ENCODE data around the gene RUSC1. TPM values are rescaled to one million over a fixed set of nuclear protein-coding genes. Genes with fewer than 3 reads are reported as not detected.

The RUSC1 gene
- total and polyA plus RNA-seq, 2 of the 8 experiments (the other 6 are each of a cell fraction or from before 2014, with no cell fraction given): 54.6 to 90.4 TPM

DNA sequence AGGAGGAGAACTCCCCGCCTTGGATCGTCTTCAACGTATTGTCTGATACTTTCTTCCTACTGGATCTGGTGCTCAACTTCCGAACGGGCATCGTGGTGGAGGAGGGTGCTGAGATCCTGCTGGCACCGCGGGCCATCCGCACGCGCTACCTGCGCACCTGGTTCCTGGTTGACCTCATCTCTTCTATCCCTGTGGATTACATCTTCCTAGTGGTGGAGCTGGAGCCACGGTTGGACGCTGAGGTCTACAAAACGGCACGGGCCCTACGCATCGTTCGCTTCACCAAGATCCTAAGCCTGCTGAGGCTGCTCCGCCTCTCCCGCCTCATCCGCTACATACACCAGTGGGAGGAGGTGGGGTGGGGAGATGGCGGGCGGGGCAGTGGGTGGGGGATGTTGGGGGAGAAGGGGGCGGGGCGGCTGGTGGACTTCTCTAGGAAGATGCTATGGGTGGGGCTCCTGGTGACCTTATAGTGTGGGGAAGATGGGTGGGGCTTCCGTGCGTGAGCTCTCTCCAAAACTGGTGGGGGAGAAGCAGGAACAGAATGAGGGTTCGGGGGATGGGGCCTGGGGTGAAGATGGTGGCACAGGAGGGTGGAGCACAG lies 38.1 kb upstream of the RUSC1 start (continued):
- no peak for TF ChIP-seq SIX5 (IDR thresholded peaks at IDR 0.05; ENCODE audit: low read depth, low read length)
- TF ChIP-seq CTBP2 (IDR thresholded peaks at IDR 0.05; ENCODE audit: borderline replicate concordance, insufficient read depth, insufficient read length, low read length): no peak
- TF ChIP-seq NRF1 (IDR thresholded peaks at IDR 0.05; ENCODE audit: low read depth, low read length): no peak
- TF ChIP-seq POLR2A (IDR thresholded peaks at IDR 0.05; ENCODE audit: control extremely low read depth in 1 of 2, low read depth in 2 of 2, low read length in 2 of 2): no peak
- TF ChIP-seq CHD1 (IDR thresholded peaks at IDR 0.05; ENCODE audit: low read depth, low read length): no peak
- TF ChIP-seq KDM1A (IDR thresholded peaks at IDR 0.05; ENCODE audit: borderline replicate concordance, low read length): no peak
- TF ChIP-seq CHD7 (IDR thresholded peaks at IDR 0.05; ENCODE audit: insufficient replicate concordance, low read length): no peak
- no peak for TF ChIP-seq SUZ12 (IDR thresholded peaks at IDR 0.05; ENCODE audit: low read length)
- TF ChIP-seq FOSL1 (IDR thresholded peaks at IDR 0.05; ENCODE audit: insufficient read depth, low read depth, low read length): no peak
- TF ChIP-seq MAFK (IDR thresholded peaks at IDR 0.05; ENCODE audit: low read depth, low read length): no peak
